Measurements from ENCODE around the gene PRPF38A. TPM values are rescaled to one million over a fixed set of nuclear protein-coding genes. Genes with fewer than 3 reads are reported as not detected.

The PRPF38A gene
- total RNA-seq, 1 experiment from 2014 or later, result 89.9 TPM

DNA sequence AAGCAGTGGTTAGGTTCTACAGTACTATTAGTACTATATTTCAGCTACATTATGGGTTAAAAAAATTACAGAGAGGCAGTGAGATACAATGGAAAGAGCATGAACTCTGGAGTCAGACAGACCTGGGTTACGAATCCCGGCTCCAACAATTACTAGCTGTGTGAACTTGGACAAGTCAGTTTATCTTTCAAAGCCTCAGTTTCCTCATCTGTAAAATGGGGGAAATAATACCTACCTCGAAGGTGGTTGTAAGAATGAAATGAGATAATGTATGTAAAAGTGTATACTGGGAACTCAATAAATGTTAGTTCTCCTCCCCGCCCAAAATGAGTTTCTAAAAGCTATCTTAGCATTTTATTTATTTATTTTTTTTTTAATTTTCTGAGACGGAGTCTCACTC is 59.5 kb downstream of the PRPF38A start:
- Mint-ChIP-seq H3K9me3 (no peaks in the 10 kb centered on the region), H3K4me1 (peaks cover 25 to 29% of the 10 kb centered on the region in 2 experiments), H3K27ac (peak overlapping the region; percentile 16 to 92 (median 35); a peak in 3 of 7 replicates), H3K27me3 (ENCODE audit: low read depth) (no peaks in the 10 kb centered on the region), H3K4me3 (no peak overlapping the region), H3K36me3 (ENCODE audit: insufficient read depth in 1 of 3, low read depth in 3 of 3) (peaks cover 2 to 11% (median 6%) of the 10 kb centered on the region in 3 experiments; a peak in 5 of 7 replicates)
- TF ChIP-seq, protein P1, sequence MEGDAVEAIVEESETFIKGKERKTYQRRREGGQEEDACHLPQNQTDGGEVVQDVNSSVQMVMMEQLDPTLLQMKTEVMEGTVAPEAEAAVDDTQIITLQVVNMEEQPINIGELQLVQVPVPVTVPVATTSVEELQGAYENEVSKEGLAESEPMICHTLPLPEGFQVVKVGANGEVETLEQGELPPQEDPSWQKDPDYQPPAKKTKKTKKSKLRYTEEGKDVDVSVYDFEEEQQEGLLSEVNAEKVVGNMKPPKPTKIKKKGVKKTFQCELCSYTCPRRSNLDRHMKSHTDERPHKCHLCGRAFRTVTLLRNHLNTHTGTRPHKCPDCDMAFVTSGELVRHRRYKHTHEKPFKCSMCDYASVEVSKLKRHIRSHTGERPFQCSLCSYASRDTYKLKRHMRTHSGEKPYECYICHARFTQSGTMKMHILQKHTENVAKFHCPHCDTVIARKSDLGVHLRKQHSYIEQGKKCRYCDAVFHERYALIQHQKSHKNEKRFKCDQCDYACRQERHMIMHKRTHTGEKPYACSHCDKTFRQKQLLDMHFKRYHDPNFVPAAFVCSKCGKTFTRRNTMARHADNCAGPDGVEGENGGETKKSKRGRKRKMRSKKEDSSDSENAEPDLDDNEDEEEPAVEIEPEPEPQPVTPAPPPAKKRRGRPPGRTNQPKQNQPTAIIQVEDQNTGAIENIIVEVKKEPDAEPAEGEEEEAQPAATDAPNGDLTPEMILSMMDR (conservative IDR thresholded peaks at IDR 0.05), result no peak
- no peak for DNase-seq
- no peaks in the 10 kb centered on the region for H3K79me1 ChIP-seq (ENCODE audit: insufficient read depth, low read depth, low read length, poor library complexity, severe bottlenecking)
- H3K79me2 ChIP-seq (ENCODE audit: insufficient read depth, low read length), result no peaks in the 10 kb centered on the region
- WGBS (ENCODE audit: extremely low coverage, insufficient read length, low lambda C conversion rate), result no CpG with 5 or more reads among the region's 5 CpGs
- no peak overlapping the region for H4K5ac ChIP-seq (ENCODE audit: insufficient read length, low read depth, low read length)
- H3K9me3 ChIP-seq (ENCODE audit: control insufficient read depth, low read depth, low read length), result no peaks in the 10 kb centered on the region
- H3K23me2 ChIP-seq (ENCODE audit: insufficient read length, low read depth, low read length, poor library complexity, severe bottlenecking), result no peaks in the 10 kb centered on the region
- H2BK120ac ChIP-seq (ENCODE audit: low read depth, low read length, poor library complexity, severe bottlenecking), result no peak overlapping the region
- H2AFZ ChIP-seq (ENCODE audit: low read length), result no peak overlapping the region
- H4K8ac ChIP-seq (replicated peaks; ENCODE audit: insufficient read length, low read depth, low read length), result no peak overlapping the region
- H2BK15ac ChIP-seq (ENCODE audit: low read depth, low read length), result no peak overlapping the region
- no peak overlapping the region for H2BK20ac ChIP-seq (ENCODE audit: low read depth, low read length, poor library complexity, severe bottlenecking)
- no peak overlapping the region for H3T11ph ChIP-seq (ENCODE audit: low read length)
- no peak overlapping the region for H3K14ac ChIP-seq (ENCODE audit: insufficient read depth, low read length)
- no peak overlapping the region for H3K9ac ChIP-seq (ENCODE audit: extremely low read depth, insufficient read length, low read length)
- no peak overlapping the region for H3K18ac ChIP-seq (ENCODE audit: insufficient read length, low read depth, low read length)
- H3K23ac ChIP-seq (ENCODE audit: insufficient read length, low read depth, low read length), result no peak overlapping the region
- H3K56ac ChIP-seq (ENCODE audit: insufficient read length, low read depth, low read length), result no peak overlapping the region
- H2BK12ac ChIP-seq (ENCODE audit: insufficient read length, low read depth, low read length), result no peak overlapping the region
- H3K4me1 ChIP-seq (ENCODE audit: insufficient read depth, low read length), result peaks cover 3% of the 10 kb centered on the region; the same call in 1 of the 2 replicates
- H3K4me2 ChIP-seq (ENCODE audit: insufficient read depth, insufficient read length, low read length), result no peak overlapping the region
- H2AK5ac ChIP-seq (ENCODE audit: insufficient read length, low read length), result no peak overlapping the region
- H3K4ac ChIP-seq (ENCODE audit: low read depth, low read length), result no peak overlapping the region
- H4K20me1 ChIP-seq (ENCODE audit: control insufficient read depth, insufficient read depth, insufficient read length), result no peaks in the 10 kb centered on the region
- H4K91ac ChIP-seq (ENCODE audit: insufficient read length, low read depth, low read length), result no peak overlapping the region
- no peak overlapping the region for H3K27ac ChIP-seq (ENCODE audit: insufficient read length, low read depth, low read length)
- H2BK5ac ChIP-seq (ENCODE audit: insufficient read length, low read length), result no peak overlapping the region
- no peaks in the 10 kb centered on the region for H3K27me3 ChIP-seq (ENCODE audit: insufficient read depth, low read length)
